B cell (primary cell): Measurements from ENCODE around the gene MST1. TPM values are rescaled to one million over a fixed set of nuclear protein-coding genes. Genes with fewer than 3 reads are reported as not detected.

Experiments used
- ATAC-seq: fragments of 200-7000 bp; cut with Tn5 transposase; one replicate; pipeline ENCODE4 v1.10.0; 2021; ENCODE audit warnings: low read depth, mild to moderate bottlenecking, moderate number of reproducible peaks, moderate library complexity
- CTCF ChIA-PET: fragments of 350-600 bp; sonication (Branson Sonifier 250); formaldehyde crosslinking; loops from one replicate; lab custom pipeline; 2021; ENCODE audit warnings: antibody characterized with exemption, inconsistent platforms; lab: Charles Lee
- POLR2A ChIA-PET: fragments of 350-600 bp; sonication (Branson Sonifier 250); formaldehyde crosslinking; loops from one replicate; lab custom pipeline; 2021; ENCODE audit warnings: antibody characterized with exemption; lab: Charles Lee
- DNase-seq: peaks from one replicate; pipeline ENCODE4 v3.0.0; 2013
- H2AFZ ChIP-seq: 2 replicates; pipeline ENCODE4 v1.6.1; 2012; ENCODE audit warnings: mild to moderate bottlenecking, low read depth, low read length; ENCODE audit not compliant: insufficient read depth, poor library complexity, severe bottlenecking
- H3K27ac ChIP-seq, 2 donors: 1 replicate in 1 of 2; 2 replicates in 1 of 2; pipeline ENCODE4 v1.5.1; 2012 to 2013; ENCODE audit warnings: low read length in 2 of 2, mild to moderate bottlenecking in 2 of 2, moderate library complexity in 1 of 2
- H3K27me3 ChIP-seq, 4 experiments: fragments of 200-600 bp in 1 of 4; sonication (generic) in 1 of 4; replicated peaks in 1 of 4; 1 replicate in 2 of 4; 2 replicates in 2 of 4; pipeline versions ENCODE4 v1.6.1 to v1.7.0; 2013 to 2016; ENCODE audit warnings: low read length in 3 of 4, mild to moderate bottlenecking in 2 of 4, mixed read lengths in 1 of 4, moderate library complexity in 1 of 4; ENCODE audit not compliant: insufficient read depth in 4 of 4, control insufficient read depth in 3 of 4; ENCODE audit errors: control extremely low read depth in 1 of 4
- H3K36me3 ChIP-seq, 2 experiments: replicated peaks in 1 of 2; 1 replicate in 1 of 2; 2 replicates in 1 of 2; pipeline versions ENCODE4 v1.6.1 to v1.7.1; 2013; ENCODE audit warnings: low read length in 1 of 2; ENCODE audit not compliant: insufficient read depth in 2 of 2, control insufficient read depth in 1 of 2; ENCODE audit errors: control extremely low read depth in 1 of 2, extremely low read depth in 1 of 2
- H3K4me1 ChIP-seq, 2 donors: fragments of 200-600 bp in 1 of 2; sonication (generic) in 1 of 2; 1 replicate in 1 of 2; 2 replicates in 1 of 2; pipeline versions ENCODE4 v1.5.1 to v1.6.1; 2013 to 2017; ENCODE audit warnings: low read length in 2 of 2; ENCODE audit not compliant: control insufficient read depth in 2 of 2, insufficient read depth in 2 of 2
- H3K4me2 ChIP-seq: replicated peaks from 2 replicates; pipeline ENCODE3; 2012; ENCODE audit warnings: mild to moderate bottlenecking, low read depth, low read length; ENCODE audit not compliant: poor library complexity, severe bottlenecking
- H3K4me3 ChIP-seq, 5 experiments: fragments of 200-600 bp in 1 of 5; sonication (generic) in 1 of 5; 1 replicate in 3 of 5; 2 replicates in 2 of 5; pipeline versions ENCODE4 v1.5.1 to v1.7.0; 2011 to 2016; ENCODE audit warnings: low read length in 4 of 5, mild to moderate bottlenecking in 4 of 5, low read depth in 2 of 5, control low read depth in 1 of 5, moderate library complexity in 1 of 5; ENCODE audit not compliant: insufficient read depth in 1 of 5; ENCODE audit errors: control extremely low read depth in 1 of 5, extremely low read depth in 1 of 5
- H3K79me2 ChIP-seq: fragments of 200-600 bp; sonication (generic); one replicate; pipeline ENCODE4 v1.6.0; 2016; ENCODE audit warnings: low read length; ENCODE audit not compliant: control insufficient read depth, insufficient read depth
- H3K9ac ChIP-seq: fragments of 200-600 bp; sonication (generic); 2 replicates; pipeline ENCODE4 v1.6.1; 2017; ENCODE audit warnings: mild to moderate bottlenecking, low read length, moderate library complexity
- H3K9me3 ChIP-seq, 3 donors: one replicate each; pipeline versions ENCODE4 v1.6.1 to v1.7.1; 2013; ENCODE audit warnings: low read length in 2 of 3; ENCODE audit not compliant: control insufficient read depth in 2 of 3, insufficient read depth in 1 of 3; ENCODE audit errors: control extremely low read depth in 1 of 3
- H4K20me1 ChIP-seq: 2 replicates; pipeline ENCODE4 v1.6.0; 2012; ENCODE audit warnings: mild to moderate bottlenecking, low read length; ENCODE audit not compliant: insufficient read depth, control insufficient read depth, poor library complexity, severe bottlenecking
- H3K27ac Mint-ChIP-seq: one replicate; pipeline ENCODE4 v1.8.0; 2021; ENCODE audit warnings: mixed read lengths
- H3K27me3 Mint-ChIP-seq: one replicate; pipeline ENCODE4 v1.8.0; 2021; ENCODE audit warnings: mixed read lengths
- H3K4me1 Mint-ChIP-seq: one replicate; pipeline ENCODE4 v1.8.0; 2021; ENCODE audit warnings: mixed read lengths
- H3K4me3 Mint-ChIP-seq: one replicate; pipeline ENCODE4 v1.8.0; 2021; ENCODE audit warnings: mixed read lengths
- H3K9me3 Mint-ChIP-seq: one replicate; pipeline ENCODE4 v1.8.0; 2022; ENCODE audit warnings: mixed read lengths; ENCODE audit not compliant: insufficient read depth
- EZH2 ChIP-seq: IDR thresholded peaks from 2 replicates; pipeline ENCODE4 v1.6.1; 2012; ENCODE audit warnings: borderline replicate concordance, low read depth, mild to moderate bottlenecking, moderate library complexity, low read length; ENCODE audit not compliant: insufficient read depth, poor library complexity, severe bottlenecking
- WGBS: methylation state at CpG from one replicate; pipeline ENCODE4 v1.1.5; 2013; ENCODE audit warnings: missing lambda C conversion rate; ENCODE audit not compliant: insufficient coverage; 5-methylcytosine and 5-hydroxymethylcytosine counted together
- intact Hi-C: fragments of 100-400 bp; cut with micrococcal nuclease; formaldehyde crosslinking; loops from one replicate; pipeline ENCODE4 v1.10.0; 2022
- polyA plus RNA-seq: library from polyadenylated mRNA; depleted of rRNA; stranded (reverse); fragments of >200 nt; gene quantifications from 2 replicates; pipeline ENCODE4 v1.2.3, GENCODE V29; 2012
- total RNA-seq, 2 donors: library from RNA; stranded (reverse); fragments of 120-200 nt in 1 of 2; gene quantifications; 1 replicate in 1 of 2; 2 replicates in 1 of 2; pipeline versions ENCODE4 v1.2.3 to v1.2.4, GENCODE V29; 2013 to 2022
- TF ChIP-seq, protein P1 (sequence below): fragments of 200-600 bp; IDR thresholded peaks from one replicate; pipeline ENCODE4 v1.8.0; 2022; ENCODE audit warnings: antibody characterized with exemption, mild to moderate bottlenecking

MST1 gene
- total and polyA plus RNA-seq, 2 donors (not counting 1 experiment from before 2014, with no cell fraction given): 14.5 to 26.4 TPM

DNA sequence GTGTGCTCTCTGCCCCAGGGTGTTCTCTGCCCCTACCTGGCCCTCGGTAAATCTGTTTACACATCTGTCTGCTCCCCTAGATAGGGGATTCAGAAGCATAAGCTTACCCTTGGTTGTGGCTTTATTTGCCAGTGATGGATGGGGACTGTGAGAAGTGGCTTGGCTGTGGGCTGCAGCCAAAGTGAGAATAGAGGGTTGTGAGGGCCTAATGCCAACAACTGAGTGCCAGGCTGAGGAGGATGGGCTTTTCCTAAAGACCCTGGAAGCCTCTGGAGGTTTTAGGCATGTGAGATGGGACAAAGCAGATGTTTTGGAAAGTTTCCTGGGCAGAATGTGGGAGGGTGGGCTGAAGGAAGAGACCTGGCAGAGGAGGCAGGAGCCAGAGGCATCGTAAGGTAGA is 30.6 kb downstream of the MST1 start:
- no peak overlapping the region for H3K4me3 ChIP-seq
- ChIA-PET POLR2A (no interaction called here), CTCF (no interaction called here)
- no peaks in the 10 kb centered on the region for H4K20me1 ChIP-seq
- TF ChIP-seq, protein P1, sequence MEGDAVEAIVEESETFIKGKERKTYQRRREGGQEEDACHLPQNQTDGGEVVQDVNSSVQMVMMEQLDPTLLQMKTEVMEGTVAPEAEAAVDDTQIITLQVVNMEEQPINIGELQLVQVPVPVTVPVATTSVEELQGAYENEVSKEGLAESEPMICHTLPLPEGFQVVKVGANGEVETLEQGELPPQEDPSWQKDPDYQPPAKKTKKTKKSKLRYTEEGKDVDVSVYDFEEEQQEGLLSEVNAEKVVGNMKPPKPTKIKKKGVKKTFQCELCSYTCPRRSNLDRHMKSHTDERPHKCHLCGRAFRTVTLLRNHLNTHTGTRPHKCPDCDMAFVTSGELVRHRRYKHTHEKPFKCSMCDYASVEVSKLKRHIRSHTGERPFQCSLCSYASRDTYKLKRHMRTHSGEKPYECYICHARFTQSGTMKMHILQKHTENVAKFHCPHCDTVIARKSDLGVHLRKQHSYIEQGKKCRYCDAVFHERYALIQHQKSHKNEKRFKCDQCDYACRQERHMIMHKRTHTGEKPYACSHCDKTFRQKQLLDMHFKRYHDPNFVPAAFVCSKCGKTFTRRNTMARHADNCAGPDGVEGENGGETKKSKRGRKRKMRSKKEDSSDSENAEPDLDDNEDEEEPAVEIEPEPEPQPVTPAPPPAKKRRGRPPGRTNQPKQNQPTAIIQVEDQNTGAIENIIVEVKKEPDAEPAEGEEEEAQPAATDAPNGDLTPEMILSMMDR: no peak
- no peak for TF ChIP-seq EZH2
- no peak for ATAC-seq
- no peaks in the 10 kb centered on the region for H3K79me2 ChIP-seq
- Mint-ChIP-seq H3K27ac (no peak overlapping the region), H3K27me3 (peaks cover 5% of the 10 kb centered on the region), H3K4me3 (no peak overlapping the region), H3K4me1 (peaks cover 4% of the 10 kb centered on the region), H3K9me3 (no peaks in the 10 kb centered on the region)
- H3K36me3 ChIP-seq: no peaks in the 10 kb centered on the region
- intact Hi-C loops: no loop called here
- H3K27me3 ChIP-seq: peaks cover 0 to 5% (median 0%) of the 10 kb centered on the region in 4 experiments
- peaks cover 0 to 5% (median 0%) of the 10 kb centered on the region in 3 donors for H3K9me3 ChIP-seq
- H2AFZ ChIP-seq: no peak overlapping the region
- no peak overlapping the region for H3K27ac ChIP-seq
- H3K4me1 ChIP-seq: peaks cover 0 to 11% of the 10 kb centered on the region in 2 donors
- H3K9ac ChIP-seq: no peak overlapping the region
- no peak overlapping the region for H3K4me2 ChIP-seq
- 93% methylated on average over 1 of the region's 2 CpGs for WGBS
- no peak for DNase-seq

DNA sequence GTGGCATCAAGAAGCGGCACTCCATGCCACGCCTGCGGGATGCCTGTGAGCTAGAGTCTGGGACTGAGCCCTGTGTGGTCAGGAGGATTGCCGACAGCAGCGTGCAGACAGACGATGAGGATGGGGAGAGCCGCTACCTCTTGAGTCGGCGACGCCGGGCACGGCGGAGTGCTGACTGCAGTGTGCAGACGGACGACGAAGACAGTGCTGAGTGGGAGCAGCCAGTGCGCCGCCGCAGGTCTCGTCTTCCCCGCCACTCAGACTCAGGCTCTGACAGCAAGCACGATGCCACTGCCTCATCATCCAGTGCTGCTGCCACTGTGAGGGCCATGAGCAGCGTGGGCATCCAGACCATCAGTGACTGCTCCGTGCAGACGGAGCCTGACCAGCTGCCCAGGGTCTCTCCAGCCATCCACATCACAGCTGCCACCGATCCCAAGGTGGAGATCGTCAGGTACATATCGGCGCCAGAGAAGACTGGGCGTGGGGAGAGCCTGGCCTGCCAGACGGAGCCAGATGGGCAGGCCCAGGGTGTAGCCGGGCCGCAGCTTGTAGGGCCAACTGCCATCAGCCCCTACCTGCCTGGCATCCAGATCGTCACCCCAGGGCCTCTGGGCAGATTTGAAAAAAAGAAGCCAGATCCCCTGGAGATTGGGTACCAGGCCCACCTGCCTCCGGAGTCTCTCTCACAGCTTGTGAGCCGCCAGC is 31.9 kb downstream of the MST1 start:
- Histone ChIP-seq H3K27ac (no peak overlapping the region), H2AFZ (no peak overlapping the region), H3K27me3 (peaks cover 0 to 5% (median 0%) of the 10 kb centered on the region in 4 experiments), H3K4me3 (no peak overlapping the region), H3K9me3 (peaks cover 0 to 5% (median 0%) of the 10 kb centered on the region in 3 donors), H4K20me1 (no peaks in the 10 kb centered on the region), H3K9ac (no peak overlapping the region), H3K4me2 (no peak overlapping the region), H3K4me1 (peaks cover 0 to 11% of the 10 kb centered on the region in 2 donors), H3K79me2 (no peaks in the 10 kb centered on the region), H3K36me3 (no peaks in the 10 kb centered on the region)
- Mint-ChIP-seq H3K4me1 (peaks cover 4% of the 10 kb centered on the region), H3K4me3 (no peak overlapping the region), H3K9me3 (no peaks in the 10 kb centered on the region), H3K27ac (no peak overlapping the region), H3K27me3 (peaks cover 5% of the 10 kb centered on the region)
- DNase-seq (no peak), ATAC-seq (no peak)
- intact Hi-C loops: no loop called here
- ChIA-PET CTCF (no interaction called here), POLR2A (no interaction called here)
- 96% methylated on average over 36 of the region's 36 CpGs for WGBS
- TF ChIP-seq EZH2: no peak
- TF ChIP-seq, protein P1: no peak
